ENCODE data around the gene CNOT11. TPM values are rescaled to one million over a fixed set of nuclear protein-coding genes. Genes with fewer than 3 reads are reported as not detected.

CNOT11 gene
- total and polyA plus RNA-seq, 2 of the 13 experiments (the other 11 are each of a cell fraction or from before 2014, with no cell fraction given), result 114 to 209 TPM

DNA sequence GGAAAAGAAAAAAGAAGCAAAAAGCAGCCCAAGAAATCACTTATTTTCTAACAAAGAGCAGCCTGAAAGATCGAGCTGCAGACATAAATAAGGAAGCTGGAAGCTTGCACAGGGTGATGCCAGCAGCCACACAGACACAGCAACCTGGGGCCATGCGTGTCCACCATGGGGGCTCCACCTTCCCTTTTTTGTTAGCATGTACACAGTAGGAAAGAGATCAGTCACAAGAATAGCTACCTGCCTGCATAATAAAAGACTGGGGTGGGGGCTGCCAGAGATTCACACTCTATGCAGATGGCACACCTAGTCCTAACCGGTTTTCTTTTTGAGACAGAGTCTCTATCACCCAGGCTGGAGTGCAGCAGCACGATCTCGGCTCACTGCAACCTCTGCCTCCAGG, 2.9 kb upstream of the CNOT11 start:
- TF ChIP-seq ZFY (CRISPR knock-in tag; IDR thresholded peaks at IDR 0.05) (no peak), TMF1 (CRISPR knock-in tag; IDR thresholded peaks at IDR 0.05; ENCODE audit: low read depth) (no peak), SRSF9 (IDR thresholded peaks at IDR 0.05; ENCODE audit: borderline replicate concordance, insufficient read depth, low read depth, low read length, poor library complexity, severe bottlenecking) (no peak)
- TF ChIP-seq, protein P1, sequence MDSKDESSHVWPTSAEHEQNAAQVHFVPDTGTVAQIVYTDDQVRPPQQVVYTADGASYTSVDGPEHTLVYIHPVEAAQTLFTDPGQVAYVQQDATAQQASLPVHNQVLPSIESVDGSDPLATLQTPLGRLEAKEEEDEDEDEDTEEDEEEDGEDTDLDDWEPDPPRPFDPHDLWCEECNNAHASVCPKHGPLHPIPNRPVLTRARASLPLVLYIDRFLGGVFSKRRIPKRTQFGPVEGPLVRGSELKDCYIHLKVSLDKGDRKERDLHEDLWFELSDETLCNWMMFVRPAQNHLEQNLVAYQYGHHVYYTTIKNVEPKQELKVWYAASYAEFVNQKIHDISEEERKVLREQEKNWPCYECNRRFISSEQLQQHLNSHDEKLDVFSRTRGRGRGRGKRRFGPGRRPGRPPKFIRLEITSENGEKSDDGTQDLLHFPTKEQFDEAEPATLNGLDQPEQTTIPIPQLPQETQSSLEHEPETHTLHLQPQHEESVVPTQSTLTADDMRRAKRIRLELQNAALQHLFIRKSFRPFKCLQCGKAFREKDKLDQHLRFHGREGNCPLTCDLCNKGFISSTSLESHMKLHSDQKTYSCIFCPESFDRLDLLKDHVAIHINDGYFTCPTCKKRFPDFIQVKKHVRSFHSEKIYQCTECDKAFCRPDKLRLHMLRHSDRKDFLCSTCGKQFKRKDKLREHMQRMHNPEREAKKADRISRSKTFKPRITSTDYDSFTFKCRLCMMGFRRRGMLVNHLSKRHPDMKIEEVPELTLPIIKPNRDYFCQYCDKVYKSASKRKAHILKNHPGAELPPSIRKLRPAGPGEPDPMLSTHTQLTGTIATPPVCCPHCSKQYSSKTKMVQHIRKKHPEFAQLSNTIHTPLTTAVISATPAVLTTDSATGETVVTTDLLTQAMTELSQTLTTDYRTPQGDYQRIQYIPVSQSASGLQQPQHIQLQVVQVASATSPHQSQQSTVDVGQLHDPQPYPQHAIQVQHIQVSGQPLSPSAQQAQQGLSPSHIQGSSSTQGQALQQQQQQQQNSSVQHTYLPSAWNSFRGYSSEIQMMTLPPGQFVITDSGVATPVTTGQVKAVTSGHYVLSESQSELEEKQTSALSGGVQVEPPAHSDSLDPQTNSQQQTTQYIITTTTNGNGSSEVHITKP (CRISPR knock-in tag; IDR thresholded peaks at IDR 0.05; ENCODE audit: low read depth), result no peak
- Histone ChIP-seq H3K4me2 (ENCODE audit: low read depth, low read length) (no peak overlapping the region), H3K4me1 (ENCODE audit: insufficient read depth, low read length) (peaks cover 75% of the 10 kb centered on the region), H3K79me2 (ENCODE audit: insufficient read depth, low read length) (peaks cover 22% of the 10 kb centered on the region), H3K27me3 (ENCODE audit: control insufficient read depth in 1 of 2, insufficient read depth in 2 of 2, low read length in 2 of 2) (no peaks in the 10 kb centered on the region; a peak in 1 of 5 replicates), H3K36me3 (replicated peaks in 1 of 2; ENCODE audit: control insufficient read depth in 1 of 2, insufficient read depth in 2 of 2, low read length in 2 of 2) (no peaks in the 10 kb centered on the region), H4K20me1 (ENCODE audit: insufficient read depth, low read length) (0 out of 2 replicates have a peak, but pooled peaks cover 3% of the 10 kb centered on the region), H3K9me3 (ENCODE audit: low read length) (no peaks in the 10 kb centered on the region), H3K4me3 (replicated peaks in 1 of 3; ENCODE audit: insufficient read depth in 1 of 3, low read depth in 2 of 3, low read length in 3 of 3) (no peak overlapping the region), H2AFZ (ENCODE audit: low read length) (no peak overlapping the region), H3K27ac (ENCODE audit: extremely low read length, insufficient read depth, low read length) (peak overlapping the region; percentile 65), H3K9ac (ENCODE audit: insufficient read depth, low read depth, low read length) (no peak overlapping the region)
- DNase-seq (ENCODE audit: low spot score) (no peak), FAIRE-seq (no peak), ATAC-seq (no peak)
- intact Hi-C loops (cut with micrococcal nuclease; ENCODE audit: unreplicated experiment) (loop anchor here (2.0 kb wide), 1 partner anchor 53 kb away; no protein-coding TSS in a partner anchor), in situ Hi-C loops (cut with HindIII; ENCODE audit: extremely low pct_ligation_motif_present, low pct_unique_long_range_greater_than_20kb) (no loop called here)
- CTCF ChIA-PET (ENCODE audit: low intra/inter-chr PET ratio, low total read pairs), result no interaction called here
- POLR2A ChIA-PET, result interaction anchor here (1.4 kb wide), 1 partner anchor 10 kb away, joined by 10 read pairs; no protein-coding TSS in a partner anchor
- whole genome bisulfite sequencing (ENCODE audit: low lambda C conversion rate), result 92% methylated on average over 5 of the region's 5 CpGs
- BruUV-seq (replicated peaks), result no TSS peak

All from HepG2 (cell line).